Measurements from ENCODE around the gene HOXD4.

The HOXD4 gene

DNA sequence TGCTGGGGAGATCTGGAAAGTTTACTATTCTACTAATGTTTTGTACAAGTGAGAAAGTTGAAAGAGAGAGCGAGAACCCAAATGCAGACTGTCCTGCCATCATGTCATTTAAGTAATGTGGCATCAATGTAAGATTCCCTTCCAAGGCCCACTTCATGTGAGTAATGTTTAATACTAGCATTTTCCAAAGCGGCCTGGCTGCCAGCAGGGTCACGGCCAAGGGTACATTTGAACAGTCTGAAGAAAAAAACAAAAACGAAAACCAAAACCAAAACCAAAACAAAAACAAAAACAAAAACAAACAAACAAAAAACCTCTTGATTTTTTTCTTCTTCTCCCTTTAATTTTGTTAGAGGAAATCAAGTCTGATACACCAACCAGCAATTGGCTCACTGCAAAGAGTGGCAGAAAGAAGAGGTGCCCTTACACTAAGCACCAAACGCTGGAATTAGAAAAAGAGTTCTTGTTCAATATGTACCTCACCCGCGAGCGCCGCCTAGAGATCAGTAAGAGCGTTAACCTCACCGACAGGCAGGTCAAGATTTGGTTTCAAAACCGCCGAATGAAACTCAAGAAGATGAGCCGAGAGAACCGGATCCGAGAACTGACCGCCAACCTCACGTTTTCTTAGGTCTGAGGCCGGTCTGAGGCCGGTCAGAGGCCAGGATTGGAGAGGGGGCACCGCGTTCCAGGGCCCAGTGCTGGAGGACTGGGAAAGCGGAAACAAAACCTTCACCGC lies 32.6 kb upstream of the HOXD4 start:
- TF ChIP-seq, protein P1, sequence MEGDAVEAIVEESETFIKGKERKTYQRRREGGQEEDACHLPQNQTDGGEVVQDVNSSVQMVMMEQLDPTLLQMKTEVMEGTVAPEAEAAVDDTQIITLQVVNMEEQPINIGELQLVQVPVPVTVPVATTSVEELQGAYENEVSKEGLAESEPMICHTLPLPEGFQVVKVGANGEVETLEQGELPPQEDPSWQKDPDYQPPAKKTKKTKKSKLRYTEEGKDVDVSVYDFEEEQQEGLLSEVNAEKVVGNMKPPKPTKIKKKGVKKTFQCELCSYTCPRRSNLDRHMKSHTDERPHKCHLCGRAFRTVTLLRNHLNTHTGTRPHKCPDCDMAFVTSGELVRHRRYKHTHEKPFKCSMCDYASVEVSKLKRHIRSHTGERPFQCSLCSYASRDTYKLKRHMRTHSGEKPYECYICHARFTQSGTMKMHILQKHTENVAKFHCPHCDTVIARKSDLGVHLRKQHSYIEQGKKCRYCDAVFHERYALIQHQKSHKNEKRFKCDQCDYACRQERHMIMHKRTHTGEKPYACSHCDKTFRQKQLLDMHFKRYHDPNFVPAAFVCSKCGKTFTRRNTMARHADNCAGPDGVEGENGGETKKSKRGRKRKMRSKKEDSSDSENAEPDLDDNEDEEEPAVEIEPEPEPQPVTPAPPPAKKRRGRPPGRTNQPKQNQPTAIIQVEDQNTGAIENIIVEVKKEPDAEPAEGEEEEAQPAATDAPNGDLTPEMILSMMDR (IDR thresholded peaks at IDR 0.05; ENCODE audit: extremely low read depth, insufficient read depth, missing control alignments): peak; percentile 55
- DNase-seq (ENCODE audit: low spot score): no peak
- in situ Hi-C loops (cut with MboI; ENCODE audit: low pct_unique_long_range_greater_than_20kb, low sequenced_read_pairs, unreplicated experiment): loop anchor here (25.0 kb wide), 1 partner anchor 756 kb away; no protein-coding TSS in a partner anchor

DNA sequence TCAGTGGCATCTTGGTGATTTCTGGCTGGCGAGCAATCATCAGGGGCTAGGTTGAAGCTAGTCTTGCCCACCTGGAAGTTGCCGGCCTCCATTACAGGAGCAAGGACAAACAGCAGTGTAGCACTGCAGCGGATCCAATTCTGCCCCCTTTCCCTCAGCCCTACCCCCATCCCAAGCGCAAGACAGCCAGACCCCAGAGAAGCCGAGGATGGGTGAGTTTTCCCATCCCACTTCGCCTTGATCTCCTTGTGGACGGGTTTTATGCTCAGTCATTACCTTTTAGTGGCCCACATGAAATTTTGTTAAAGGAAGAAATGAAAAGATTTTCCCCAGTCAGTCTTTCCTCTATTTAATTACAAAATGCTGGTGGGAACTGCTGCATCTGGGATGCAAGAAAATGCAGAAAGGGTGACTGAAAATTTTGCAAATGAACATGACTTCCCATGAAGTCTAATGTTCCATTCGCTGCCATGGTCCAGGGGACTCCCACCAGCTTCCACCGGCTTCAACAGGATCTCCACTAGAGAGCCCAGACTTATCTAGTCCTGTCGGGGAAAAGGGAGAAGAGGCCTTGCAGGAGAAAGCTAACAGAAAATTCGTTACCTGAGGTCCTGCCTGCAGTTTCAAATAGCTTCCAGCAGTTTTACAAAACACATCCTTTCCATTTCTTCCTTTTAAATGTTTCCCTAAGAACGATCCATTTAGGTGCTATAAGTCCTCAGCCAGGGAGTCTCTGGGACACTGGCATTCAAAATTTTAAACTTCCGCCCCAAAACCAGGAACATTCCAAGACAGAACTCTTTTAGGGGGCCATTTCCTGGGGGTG lies 30.8 kb upstream of the HOXD4 start:
- DNase-seq (ENCODE audit: low spot score): no peak
- TF ChIP-seq, protein P1 (IDR thresholded peaks at IDR 0.05; ENCODE audit: extremely low read depth, insufficient read depth, missing control alignments): no peak
- in situ Hi-C loops (cut with MboI; ENCODE audit: low pct_unique_long_range_greater_than_20kb, low sequenced_read_pairs, unreplicated experiment): loop anchor here (10.0 to 25.0 kb wide), 2 partner anchors 758 to 1034 kb away; no protein-coding TSS in a partner anchor

DNA sequence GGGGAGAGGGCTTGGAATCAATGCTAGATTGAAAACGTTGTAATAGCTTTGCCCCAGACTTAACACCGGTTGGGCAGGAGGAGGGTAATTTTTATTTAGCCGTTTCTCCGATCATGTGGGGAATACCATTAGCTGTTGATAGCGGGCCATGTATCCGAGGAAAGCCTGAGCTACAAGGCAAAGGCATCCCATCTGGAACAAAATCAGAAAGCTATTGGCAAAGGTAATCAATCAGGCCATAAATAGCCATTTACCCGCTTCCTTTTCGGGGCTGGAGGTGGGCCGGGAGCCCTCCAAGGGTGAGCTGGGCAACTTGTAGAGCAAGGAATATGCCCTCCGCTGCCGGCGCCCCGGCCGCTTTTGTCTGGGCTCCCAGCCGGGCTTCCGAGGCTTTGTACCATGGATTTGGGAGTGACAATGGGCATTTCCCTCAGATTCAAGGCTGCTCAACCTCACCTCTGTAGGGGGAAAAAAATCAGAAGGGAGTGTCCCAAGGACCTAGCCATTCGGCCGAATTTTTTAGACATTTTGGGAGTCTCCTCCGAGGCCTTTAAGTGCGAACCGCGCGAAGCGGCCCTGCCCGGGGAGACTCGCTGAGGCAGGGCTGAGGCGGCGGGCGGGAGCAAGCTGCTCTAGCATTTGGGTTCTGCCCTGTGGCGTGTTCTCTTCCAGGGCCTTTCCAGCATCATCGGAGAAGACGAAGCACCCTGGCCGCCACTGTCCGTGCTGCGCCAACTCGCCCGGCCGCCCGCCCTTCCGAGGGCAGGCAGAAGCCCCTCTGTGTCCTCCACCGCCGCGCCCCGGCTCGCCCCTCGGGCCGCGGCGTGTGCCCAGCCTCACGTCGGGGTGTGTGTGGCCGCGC lies 29.9 kb upstream of the HOXD4 start:
- TF ChIP-seq, protein P1 (IDR thresholded peaks at IDR 0.05; ENCODE audit: extremely low read depth, insufficient read depth, missing control alignments): no peak
- in situ Hi-C loops (cut with MboI; ENCODE audit: low pct_unique_long_range_greater_than_20kb, low sequenced_read_pairs, unreplicated experiment): loop anchor here (10.0 to 25.0 kb wide), 2 partner anchors 759 to 1033 kb away; no protein-coding TSS in a partner anchor
- no peak for DNase-seq (ENCODE audit: low spot score)

DNA sequence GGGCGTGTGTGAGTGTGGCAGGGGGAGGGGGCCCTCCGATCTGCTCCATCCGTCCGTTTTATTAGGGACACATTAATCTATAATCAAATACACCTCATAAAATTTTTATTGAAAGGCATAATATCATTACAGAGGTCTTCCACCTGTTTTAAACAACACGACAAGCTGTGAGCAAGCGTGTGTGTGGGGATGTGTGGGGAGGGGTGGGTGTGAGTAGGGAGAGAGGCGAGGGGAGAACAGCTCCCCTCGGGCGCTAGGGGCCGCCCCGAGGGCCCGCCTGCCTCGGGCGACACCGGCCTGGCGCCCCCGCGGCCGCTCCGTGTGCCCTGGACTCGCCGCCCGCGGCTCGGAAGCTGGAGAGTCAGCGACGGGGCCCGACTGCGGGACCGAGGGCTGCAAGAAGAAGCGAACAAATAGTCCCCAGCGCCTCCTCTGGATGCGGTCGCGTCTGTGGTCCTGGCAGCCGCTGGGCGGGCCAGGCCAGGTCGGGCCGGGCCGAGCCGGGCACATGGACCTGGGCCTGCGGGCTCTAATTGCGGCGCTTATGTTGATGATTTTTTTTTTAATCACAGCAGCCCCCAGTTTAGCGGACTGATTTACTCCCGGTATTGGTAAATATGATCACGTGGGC lies 29.2 kb upstream of the HOXD4 start:
- DNase-seq (ENCODE audit: low spot score): no peak
- in situ Hi-C loops (cut with MboI; ENCODE audit: low pct_unique_long_range_greater_than_20kb, low sequenced_read_pairs, unreplicated experiment): loop anchor here (10.0 to 25.0 kb wide), 2 partner anchors 760 to 1033 kb away; no protein-coding TSS in a partner anchor

DNA sequence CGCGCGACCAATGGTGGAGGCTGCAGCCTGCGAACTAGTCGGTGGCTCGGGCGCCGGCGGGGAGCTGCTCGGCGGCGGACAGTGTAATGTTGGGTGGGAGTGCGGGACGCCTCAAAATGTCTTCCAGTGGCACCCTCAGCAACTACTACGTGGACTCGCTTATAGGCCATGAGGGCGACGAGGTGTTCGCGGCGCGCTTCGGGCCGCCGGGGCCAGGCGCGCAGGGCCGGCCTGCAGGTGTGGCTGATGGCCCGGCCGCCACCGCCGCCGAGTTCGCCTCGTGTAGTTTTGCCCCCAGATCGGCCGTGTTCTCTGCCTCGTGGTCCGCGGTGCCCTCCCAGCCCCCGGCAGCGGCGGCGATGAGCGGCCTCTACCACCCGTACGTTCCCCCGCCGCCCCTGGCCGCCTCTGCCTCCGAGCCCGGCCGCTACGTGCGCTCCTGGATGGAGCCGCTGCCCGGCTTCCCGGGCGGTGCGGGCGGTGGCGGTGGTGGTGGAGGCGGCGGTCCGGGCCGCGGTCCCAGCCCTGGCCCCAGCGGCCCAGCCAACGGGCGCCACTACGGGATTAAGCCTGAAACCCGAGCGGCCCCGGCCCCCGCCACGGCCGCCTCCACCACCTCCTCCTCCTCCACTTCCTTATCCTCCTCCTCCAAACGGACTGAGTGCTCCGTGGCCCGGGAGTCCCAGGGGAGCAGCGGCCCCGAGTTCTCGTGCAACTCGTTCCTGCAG lies 28.5 kb upstream of the HOXD4 start, which contains the start of gene HOXD9:
HOXD9 (plus strand) TSS at position 37 of the 728 bp plus-strand sequence; CDS start at position 87, 50 bp downstream.
- in situ Hi-C loops (cut with MboI; ENCODE audit: low pct_unique_long_range_greater_than_20kb, low sequenced_read_pairs, unreplicated experiment): loop anchor here (10.0 to 25.0 kb wide), 2 partner anchors 761 to 1032 kb away; no protein-coding TSS in a partner anchor
- DNase-seq (ENCODE audit: low spot score): no peak
- TF ChIP-seq, protein P1 (IDR thresholded peaks at IDR 0.05; ENCODE audit: extremely low read depth, insufficient read depth, missing control alignments): no peak

More for the DNA sequence above, 29.2 kb upstream of the HOXD4 start:
- TF ChIP-seq, protein P1 (IDR thresholded peaks at IDR 0.05; ENCODE audit: extremely low read depth, insufficient read depth, missing control alignments): no peak
